OCI-LY1 (cell line): Measurements from ENCODE around the gene CEP135.

ENCODE experiments used
- H2AFZ ChIP-seq: fragments of 200-600 bp; sonication (generic), shearing (Covaris generic); 2 replicates; pipeline ENCODE4 v1.6.0; 2014; ENCODE audit warnings: antibody characterized with exemption, mild to moderate bottlenecking, low read length
- H3F3A ChIP-seq: fragments of 200-600 bp; sonication (generic), shearing (Covaris generic); 2 replicates; pipeline ENCODE4 v1.6.0; 2014; ENCODE audit warnings: mild to moderate bottlenecking, antibody characterized with exemption, low read length, moderate library complexity; ENCODE audit not compliant: insufficient read depth
- H3K27ac ChIP-seq: fragments of 200-600 bp; sonication (generic); 2 replicates; pipeline ENCODE4 v1.5.1; 2014; ENCODE audit warnings: low read length, mixed run types, mild to moderate bottlenecking, low read depth; ENCODE audit not compliant: poor library complexity, severe bottlenecking
- H3K27me3 ChIP-seq: fragments of 200-600 bp; sonication (generic); 2 replicates; pipeline ENCODE4 v1.6.0; 2014; ENCODE audit warnings: antibody characterized with exemption, mild to moderate bottlenecking, low read length, moderate library complexity; ENCODE audit not compliant: insufficient read depth
- H3K36me3 ChIP-seq: fragments of 200-600 bp; sonication (generic); 2 replicates; pipeline ENCODE4 v1.6.1; 2014; ENCODE audit warnings: mild to moderate bottlenecking, antibody characterized with exemption, low read length, moderate library complexity, mixed read lengths; ENCODE audit not compliant: insufficient read depth
- H3K4me1 ChIP-seq: fragments of 200-600 bp; sonication (generic); 2 replicates; pipeline ENCODE4 v1.5.1; 2014; ENCODE audit warnings: mild to moderate bottlenecking, low read length, moderate library complexity; ENCODE audit not compliant: insufficient read depth, severe bottlenecking
- H3K4me2 ChIP-seq: fragments of 200-600 bp; sonication (generic), shearing (Covaris generic); 2 replicates; pipeline ENCODE4 v1.6.1; 2014; ENCODE audit warnings: low read length
- H3K4me3 ChIP-seq: fragments of 200-600 bp; sonication (generic); 2 replicates; pipeline ENCODE4 v1.5.1; 2014; ENCODE audit warnings: low read length, low read depth, mild to moderate bottlenecking, mixed read lengths; ENCODE audit not compliant: poor library complexity, severe bottlenecking
- H3K79me2 ChIP-seq: fragments of 200-600 bp; shearing (Covaris generic); 2 replicates; pipeline ENCODE4 v1.6.1; 2016; ENCODE audit warnings: mixed run types, low read length, mixed read lengths; ENCODE audit not compliant: insufficient read depth
- H3K9ac ChIP-seq: fragments of 200-600 bp; sonication (generic), shearing (Covaris generic); 2 replicates; pipeline ENCODE4 v1.6.1; 2014; ENCODE audit warnings: mild to moderate bottlenecking, low read length, mixed read lengths
- H3K9me2 ChIP-seq: fragments of 200-600 bp; sonication (generic), shearing (Covaris generic); 2 replicates; pipeline ENCODE4 v1.6.1; 2014; ENCODE audit warnings: low read depth, mild to moderate bottlenecking, low read length, mixed read lengths
- H3K9me3 ChIP-seq: fragments of 200-600 bp; shearing (Covaris generic); 2 replicates; pipeline ENCODE4 v1.6.1; 2014; ENCODE audit warnings: low read length, mixed read lengths
- H4K20me1 ChIP-seq: fragments of 200-600 bp; sonication (generic), shearing (Covaris generic); 2 replicates; pipeline ENCODE4 v1.6.0; 2016; ENCODE audit warnings: mild to moderate bottlenecking, low read length; ENCODE audit not compliant: insufficient read depth
- EZH2 ChIP-seq: fragments of 200-600 bp; sonication (generic), shearing (Covaris generic); IDR thresholded peaks from 2 replicates; pipeline ENCODE4 v1.8.0; 2017; ENCODE audit warnings: borderline replicate concordance, mixed run types, mild to moderate bottlenecking, antibody characterized with exemption, low read length, moderate library complexity, mixed read lengths
- TF ChIP-seq, protein P1 (sequence below): fragments of 200-600 bp; sonication (generic), shearing (Covaris generic); IDR thresholded peaks from 2 replicates; pipeline ENCODE4 v1.5.1; 2017; ENCODE audit warnings: mild to moderate bottlenecking, antibody characterized with exemption, low read length, moderate library complexity, mixed read lengths

Gene CEP135

DNA sequence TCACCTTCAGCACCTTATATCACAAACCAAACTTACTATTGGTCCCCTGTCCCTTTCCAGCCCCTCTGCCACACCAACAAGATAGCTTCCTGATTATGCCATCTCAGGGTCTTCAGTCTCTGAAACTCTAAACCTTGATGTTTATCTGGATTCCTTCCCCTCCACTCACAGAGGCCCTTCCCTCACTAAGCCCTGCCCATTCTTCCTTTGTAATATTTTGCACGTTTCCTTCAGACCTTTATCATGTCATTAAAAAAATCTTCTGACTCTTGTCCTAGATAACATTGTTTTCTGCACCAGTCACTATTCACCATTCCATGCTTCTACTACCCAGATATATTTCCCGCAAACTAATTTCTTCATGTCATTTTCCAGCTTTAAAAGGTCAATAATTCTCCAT is 17.7 kb upstream of the CEP135 start:
- Histone ChIP-seq H3K79me2 (no peaks in the 10 kb centered on the region), H3K27me3 (no peaks in the 10 kb centered on the region), H3K27ac (no peak overlapping the region), H3K9me3 (no peaks in the 10 kb centered on the region), H3K4me1 (no peaks in the 10 kb centered on the region), H4K20me1 (no peaks in the 10 kb centered on the region), H3F3A (no peaks in the 10 kb centered on the region), H3K4me2 (no peak overlapping the region), H3K36me3 (no peaks in the 10 kb centered on the region), H3K9me2 (no peaks in the 10 kb centered on the region), H3K9ac (no peak overlapping the region), H2AFZ (no peak overlapping the region), H3K4me3 (no peak overlapping the region)
- TF ChIP-seq EZH2, result no peak
- TF ChIP-seq, protein P1, sequence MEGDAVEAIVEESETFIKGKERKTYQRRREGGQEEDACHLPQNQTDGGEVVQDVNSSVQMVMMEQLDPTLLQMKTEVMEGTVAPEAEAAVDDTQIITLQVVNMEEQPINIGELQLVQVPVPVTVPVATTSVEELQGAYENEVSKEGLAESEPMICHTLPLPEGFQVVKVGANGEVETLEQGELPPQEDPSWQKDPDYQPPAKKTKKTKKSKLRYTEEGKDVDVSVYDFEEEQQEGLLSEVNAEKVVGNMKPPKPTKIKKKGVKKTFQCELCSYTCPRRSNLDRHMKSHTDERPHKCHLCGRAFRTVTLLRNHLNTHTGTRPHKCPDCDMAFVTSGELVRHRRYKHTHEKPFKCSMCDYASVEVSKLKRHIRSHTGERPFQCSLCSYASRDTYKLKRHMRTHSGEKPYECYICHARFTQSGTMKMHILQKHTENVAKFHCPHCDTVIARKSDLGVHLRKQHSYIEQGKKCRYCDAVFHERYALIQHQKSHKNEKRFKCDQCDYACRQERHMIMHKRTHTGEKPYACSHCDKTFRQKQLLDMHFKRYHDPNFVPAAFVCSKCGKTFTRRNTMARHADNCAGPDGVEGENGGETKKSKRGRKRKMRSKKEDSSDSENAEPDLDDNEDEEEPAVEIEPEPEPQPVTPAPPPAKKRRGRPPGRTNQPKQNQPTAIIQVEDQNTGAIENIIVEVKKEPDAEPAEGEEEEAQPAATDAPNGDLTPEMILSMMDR, result no peak

DNA sequence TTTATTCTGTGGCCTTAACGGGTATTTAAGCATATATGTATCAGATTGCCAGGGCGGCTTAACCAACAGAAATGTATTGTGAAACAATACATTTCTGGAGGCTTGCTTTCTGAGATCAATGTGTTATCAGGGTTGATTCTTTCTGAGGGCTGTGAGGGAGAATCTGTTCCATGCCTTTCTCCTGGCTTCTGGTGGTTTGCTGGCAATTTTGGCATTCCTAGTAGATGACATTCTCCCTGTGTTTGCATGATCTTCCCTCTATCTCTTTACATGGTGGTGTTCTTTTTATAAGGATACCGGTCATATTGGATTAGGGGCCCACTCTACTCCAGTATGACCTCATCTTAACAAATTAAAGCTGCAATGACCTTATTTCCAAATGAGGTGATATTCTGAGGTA is 16.9 kb upstream of the CEP135 start:
- Histone ChIP-seq H3K4me3 (no peak overlapping the region), H4K20me1 (no peaks in the 10 kb centered on the region), H3K27ac (no peak overlapping the region), H3K79me2 (no peaks in the 10 kb centered on the region), H3K9me3 (no peaks in the 10 kb centered on the region), H3K27me3 (no peaks in the 10 kb centered on the region), H3K36me3 (no peaks in the 10 kb centered on the region), H3K9me2 (no peaks in the 10 kb centered on the region), H3K9ac (no peak overlapping the region), H3F3A (no peaks in the 10 kb centered on the region), H3K4me1 (no peaks in the 10 kb centered on the region), H3K4me2 (no peak overlapping the region), H2AFZ (no peak overlapping the region)
- TF ChIP-seq, protein P1, result no peak
- no peak for TF ChIP-seq EZH2

DNA sequence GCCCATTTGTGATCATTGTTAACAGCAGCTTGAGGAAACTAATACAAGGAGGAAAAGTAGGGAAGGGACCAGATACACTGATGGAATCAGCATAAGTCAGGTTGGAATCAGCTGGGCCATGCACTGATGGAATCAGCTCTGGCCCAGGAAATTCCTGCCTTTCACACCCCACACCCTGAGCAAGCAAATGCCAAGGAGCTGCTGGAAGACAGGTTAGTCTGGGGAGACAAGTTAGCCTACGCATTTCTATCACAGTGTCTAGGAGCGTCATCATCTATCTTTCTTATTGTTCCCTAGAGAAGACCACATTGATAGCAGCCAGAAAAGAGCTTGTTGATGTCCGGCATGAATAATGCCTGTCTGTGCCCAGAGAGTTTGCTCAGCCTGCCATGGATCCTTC is 16.2 kb upstream of the CEP135 start:
- H3K9me3 ChIP-seq, result no peaks in the 10 kb centered on the region
- H3K4me2 ChIP-seq, result no peak overlapping the region
- TF ChIP-seq, protein P1, result no peak
- TF ChIP-seq EZH2, result no peak
- H3K36me3 ChIP-seq, result no peaks in the 10 kb centered on the region
- H3K27ac ChIP-seq, result no peak overlapping the region
- H3K9me2 ChIP-seq, result no peaks in the 10 kb centered on the region
- no peaks in the 10 kb centered on the region for H3F3A ChIP-seq
- H3K79me2 ChIP-seq, result no peaks in the 10 kb centered on the region
- no peak overlapping the region for H2AFZ ChIP-seq
- H3K4me3 ChIP-seq, result no peak overlapping the region
- no peak overlapping the region for H3K9ac ChIP-seq
- H3K4me1 ChIP-seq, result no peaks in the 10 kb centered on the region
- no peaks in the 10 kb centered on the region for H3K27me3 ChIP-seq
- H4K20me1 ChIP-seq, result no peaks in the 10 kb centered on the region
